Suprapubic skin (tissue), 4 donors: ENCODE results near the gene CNN2.

Experiments used
- CTCF ChIP-seq, 2 donors: fragments of 200-600 bp in 1 of 2; fragments of 450-650 bp in 1 of 2; sonication (generic) in 1 of 2; IDR thresholded peaks; one replicate each; pipeline ENCODE4 v1.5.1; 2016 to 2019; ENCODE audit warnings: antibody characterized with exemption in 2 of 2, mild to moderate bottlenecking in 1 of 2, moderate library complexity in 1 of 2
- EP300 ChIP-seq: sonication (generic); formaldehyde crosslinking; IDR thresholded peaks from one replicate; pipeline ENCODE4 v1.6.1; 2017; ENCODE audit warnings: antibody characterized with exemption
- POLR2A ChIP-seq, 2 donors: fragments of 450-650 bp; IDR thresholded peaks; one replicate each; pipeline ENCODE4 v1.6.1; 2017; ENCODE audit warnings: antibody characterized with exemption in 2 of 2, mild to moderate bottlenecking in 2 of 2, moderate library complexity in 2 of 2
- POLR2AphosphoS5 ChIP-seq, 3 donors: sonication (generic); formaldehyde crosslinking; IDR thresholded peaks; one replicate each; pipeline ENCODE4 v1.6.1; 2017; ENCODE audit warnings: antibody characterized with exemption in 3 of 3

- TF ChIP-seq POLR2A (IDR thresholded peaks at IDR 0.05) = no peak
- TF ChIP-seq CTCF (IDR thresholded peaks at IDR 0.05) = no peak
- TF ChIP-seq POLR2AphosphoS5 (IDR thresholded peaks at IDR 0.05) = no peak
- TF ChIP-seq EP300 = no peak
These were observed 608 bp downstream of the CNN2 start for GRCh38 chr19:1026783-1027649.
